NCI-H1417 (cell line): Measurements from ENCODE around the gene FOXA2.
"Not testable (repeated sequence)": the region's sequence is repeated elsewhere in the genome, so short reads cannot be mapped to it uniquely, and the experiment has no call there.

Source experiments
- DNase-seq, 3 experiments: peaks; one replicate each; lab custom pipeline; 2025; lab: John Stamatoyannopoulos, UW

FOXA2 gene

DNA sequence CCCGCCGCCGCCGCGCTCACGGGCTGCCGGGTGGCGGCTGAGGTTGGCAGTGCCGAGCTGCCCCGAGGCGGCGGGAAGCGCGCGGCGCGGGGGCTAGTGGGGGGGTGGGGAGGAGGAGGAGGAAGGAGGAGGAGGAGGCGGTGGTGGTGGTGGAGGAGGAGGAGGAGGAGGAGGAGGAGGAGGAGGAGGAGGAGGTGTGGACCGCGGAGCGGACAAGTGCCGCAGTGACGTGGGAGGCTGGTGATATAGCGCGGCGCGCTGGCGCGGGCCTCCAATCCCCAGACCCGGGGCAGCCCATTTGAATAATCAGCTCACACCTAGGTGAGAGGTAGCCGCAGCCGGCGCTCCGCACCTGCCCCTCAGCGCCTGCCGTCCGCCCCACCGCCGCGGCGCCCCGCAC lies at the start of gene FOXA2:
TSS of gene FOXA2 (minus strand) at position 51 of the 400 bp plus-strand sequence. CDS start 294 bp downstream, outside the sequence.
- DNase-seq, result peak; percentile 8 to 79 (median 70)

DNA sequence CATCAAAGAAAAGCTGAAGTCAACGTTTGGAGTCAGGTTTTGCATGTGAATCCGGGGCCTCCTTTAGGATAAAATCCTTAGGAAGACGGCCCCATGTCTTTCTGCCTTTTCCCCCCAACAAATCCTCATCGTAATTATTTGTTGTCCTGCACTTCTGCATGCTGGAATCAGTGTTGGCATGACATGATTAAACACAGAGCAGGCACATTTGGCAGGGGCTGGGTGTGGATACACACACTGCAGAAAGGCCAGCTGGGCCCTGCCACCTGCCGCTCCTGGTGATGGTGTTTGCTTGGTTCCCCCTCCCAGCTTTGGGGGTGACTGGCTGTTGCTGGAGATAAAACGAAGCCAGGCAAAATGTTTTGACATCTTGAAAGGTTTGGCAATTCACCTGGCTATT lies 46.3 kb upstream of the FOXA2 start:
- peak in 2 of 3 experiments; percentile 69 to 87 for DNase-seq

DNA sequence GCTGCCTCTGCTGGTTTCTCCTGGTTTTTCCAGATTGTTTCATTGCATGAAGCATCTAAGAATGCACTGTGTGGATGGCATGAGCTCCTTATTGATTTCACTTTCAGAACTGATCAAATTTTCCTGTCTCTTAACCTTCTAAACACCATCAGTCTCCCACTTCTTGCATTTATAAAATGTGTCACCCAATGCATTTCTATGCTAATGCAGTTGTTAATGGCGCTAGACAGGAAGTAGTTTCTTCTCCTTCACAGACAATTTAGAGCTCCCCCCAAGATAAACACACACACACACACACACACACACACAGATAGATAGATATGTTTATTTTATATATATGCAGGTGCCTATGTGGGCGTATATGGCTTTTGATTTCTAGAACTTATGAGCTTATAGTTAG lies 45.6 kb upstream of the FOXA2 start:
- peak in 2 of 3 experiments; percentile 22 to 46 for DNase-seq

- no peak for DNase-seq
Measured at GRCh38 chr20:22629447-22629846, 45.1 kb upstream of the FOXA2 start.

DNA sequence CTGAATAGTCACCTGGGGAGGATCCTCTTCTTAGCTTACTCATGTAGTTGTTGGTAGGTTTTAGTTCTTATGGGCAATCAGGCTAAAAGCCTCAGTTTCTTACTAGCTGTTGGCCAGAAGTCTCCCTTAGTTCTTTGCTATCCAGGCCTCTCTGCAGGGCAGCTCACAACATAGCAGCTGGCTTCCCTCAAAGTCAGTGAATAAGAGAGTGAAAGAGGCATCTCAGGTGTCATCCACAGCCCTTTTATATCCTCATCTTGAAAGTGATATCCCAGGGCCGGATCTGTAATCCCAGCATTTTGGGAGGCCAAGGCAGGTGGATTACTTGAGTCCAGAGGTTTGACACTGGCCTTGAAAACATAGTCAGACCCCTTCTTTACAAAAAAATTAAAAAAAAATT lies 42.1 kb upstream of the FOXA2 start:
- no peak for DNase-seq

- DNase-seq, result no peak
Measured at GRCh38 chr20:22623211-22623610, 38.8 kb upstream of the FOXA2 start.

GRCh38 chr20:22620342-22620741 lies 36.0 kb upstream of the FOXA2 start:
- no peak for DNase-seq

GRCh38 chr20:22619806-22620205 lies 35.4 kb upstream of the FOXA2 start:
- DNase-seq, result no peak

DNA sequence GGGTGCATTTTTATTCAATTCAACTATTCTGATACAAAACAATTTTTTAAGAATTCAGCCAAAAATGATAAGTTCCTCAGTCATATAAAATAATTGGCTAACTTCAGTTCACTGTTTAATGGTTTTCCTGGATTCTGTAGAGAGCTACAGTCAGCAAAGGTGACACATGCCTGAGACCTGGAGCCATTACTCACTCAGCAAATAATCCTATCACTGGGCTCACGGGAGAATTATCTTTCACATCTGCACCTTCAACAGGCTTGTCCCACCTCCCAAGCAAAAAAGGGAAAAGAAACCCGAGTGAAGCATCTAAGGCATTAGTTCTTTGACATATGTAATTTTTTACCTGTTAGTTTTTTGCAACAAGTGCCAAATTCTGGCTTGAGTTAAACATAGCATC lies 34.9 kb upstream of the FOXA2 start:
- DNase-seq, result peak in 1 of 3 experiments; percentile 9

- no peak for DNase-seq
Measured at GRCh38 chr20:22617160-22617559, 32.8 kb upstream of the FOXA2 start.

DNA sequence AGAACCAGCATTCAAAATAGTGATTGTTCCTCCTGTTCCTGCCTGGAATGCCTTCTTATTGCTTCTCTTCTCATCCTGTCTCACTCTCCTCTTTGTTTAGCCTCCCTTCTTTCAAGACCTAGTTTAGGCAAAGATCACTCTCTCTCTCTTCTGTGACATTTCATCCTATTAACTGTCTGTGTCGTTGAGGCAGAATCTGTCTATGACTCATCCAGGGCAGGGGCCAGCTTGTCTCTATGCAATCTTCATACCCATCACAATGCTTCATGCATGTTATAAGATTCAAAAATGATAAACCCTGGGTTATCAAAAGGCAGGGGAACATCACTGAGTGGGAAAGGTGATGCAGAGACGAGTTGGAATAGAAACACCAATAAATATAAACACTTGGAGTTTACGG lies 32.2 kb upstream of the FOXA2 start:
- DNase-seq, result no peak

DNA sequence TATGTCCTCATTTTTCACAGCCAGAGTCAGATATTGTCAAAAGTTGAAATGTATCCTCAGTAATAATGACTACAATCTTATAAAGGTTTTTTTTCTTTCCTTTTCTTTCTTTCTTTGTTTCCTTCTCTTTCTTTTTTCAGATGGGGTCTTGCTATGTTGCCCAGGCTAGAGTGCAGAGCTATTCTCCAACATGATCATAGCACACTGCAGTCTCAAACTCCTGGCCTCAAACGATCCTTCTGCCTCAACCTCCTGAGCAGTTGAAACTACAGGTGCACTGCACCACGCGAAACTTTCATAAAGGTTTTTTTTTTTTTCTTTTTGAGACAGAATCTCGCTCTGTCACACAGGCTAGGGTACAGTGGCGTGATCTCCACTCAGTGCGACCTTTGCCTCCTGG lies 31.1 kb upstream of the FOXA2 start:
- no peak for DNase-seq

DNA sequence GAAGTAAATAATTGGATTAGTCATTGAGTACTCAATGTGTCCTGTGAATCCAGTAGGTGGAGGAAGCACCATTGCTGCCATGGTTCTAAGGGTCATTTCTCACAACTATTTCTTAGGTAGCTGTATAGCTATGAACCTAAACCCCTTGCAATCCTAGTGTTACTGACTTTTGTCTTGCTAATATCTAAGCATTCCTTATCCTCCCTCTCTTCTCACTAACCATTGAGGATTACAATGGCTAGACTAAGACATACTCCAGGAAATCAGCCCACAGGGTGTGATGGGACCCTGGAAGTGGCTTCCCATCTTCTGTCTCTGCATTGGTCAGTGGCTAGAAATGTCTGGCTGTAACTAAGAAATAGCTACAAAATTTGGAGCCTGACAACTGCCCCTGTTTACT lies 27.3 kb upstream of the FOXA2 start:
- no peak for DNase-seq

DNA sequence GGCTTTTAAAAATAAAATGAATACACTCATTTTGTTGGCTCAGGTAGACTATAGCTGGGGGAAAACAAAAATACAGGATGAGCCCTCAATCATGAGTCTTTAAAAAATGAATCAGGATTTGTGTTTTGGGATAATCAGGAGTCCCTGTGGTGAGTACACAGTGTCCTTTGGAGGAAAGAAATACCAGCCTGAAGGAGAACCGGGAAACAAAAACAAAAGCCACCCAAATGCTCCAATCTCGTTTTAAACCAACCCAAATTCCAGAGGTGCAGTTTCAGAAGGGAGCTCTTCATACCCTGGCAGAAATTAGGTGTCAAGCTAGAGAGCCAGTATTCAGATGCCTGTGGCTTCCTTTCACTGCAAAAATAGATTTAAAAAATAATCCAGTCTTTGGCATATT lies 23.3 kb upstream of the FOXA2 start:
- no peak for DNase-seq

DNA sequence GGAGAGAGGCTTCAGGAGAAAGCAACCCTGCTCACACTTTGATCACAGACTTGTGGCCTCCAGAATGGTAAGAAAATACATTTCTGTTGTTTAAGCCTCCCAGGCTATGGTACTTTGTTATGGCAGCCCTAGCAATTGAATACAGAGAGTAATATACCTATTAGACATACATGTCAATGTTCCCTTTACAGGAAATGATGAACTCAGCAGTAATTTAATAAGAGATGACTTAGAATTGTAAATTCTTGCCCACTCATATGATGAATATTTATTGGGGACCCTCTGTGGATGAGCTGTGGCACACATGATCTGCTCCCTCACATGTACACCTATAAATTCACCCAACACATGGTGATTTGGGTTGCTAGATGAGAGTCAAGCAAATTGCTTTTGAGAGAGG lies 20.4 kb upstream of the FOXA2 start:
- DNase-seq, result no peak

- DNase-seq, result no peak
Measured at GRCh38 chr20:22601361-22602141, 17.2 kb upstream of the FOXA2 start.

DNA sequence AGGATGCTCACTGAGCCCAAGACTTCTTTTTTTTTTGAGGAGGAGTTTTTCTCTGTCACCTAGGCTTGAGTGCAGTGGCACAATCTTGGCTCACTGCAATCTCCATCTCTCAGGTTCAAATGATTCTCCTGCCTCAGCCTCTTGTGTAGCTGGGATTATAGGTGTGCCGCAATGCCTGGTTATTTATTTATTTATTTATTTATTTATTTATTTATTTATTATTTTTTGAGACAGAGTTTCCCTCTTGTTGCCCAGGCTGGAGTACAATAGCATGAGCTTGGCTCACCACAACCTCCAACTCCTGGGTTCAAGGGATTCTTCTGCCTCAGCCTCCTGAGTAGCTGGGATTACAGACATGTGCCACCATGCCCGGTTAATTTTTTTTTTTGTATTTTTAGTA lies 14.9 kb upstream of the FOXA2 start:
- not testable (repeated sequence) for DNase-seq

- no peak for DNase-seq
Measured at GRCh38 chr20:22597303-22597702, 12.9 kb upstream of the FOXA2 start.

DNA sequence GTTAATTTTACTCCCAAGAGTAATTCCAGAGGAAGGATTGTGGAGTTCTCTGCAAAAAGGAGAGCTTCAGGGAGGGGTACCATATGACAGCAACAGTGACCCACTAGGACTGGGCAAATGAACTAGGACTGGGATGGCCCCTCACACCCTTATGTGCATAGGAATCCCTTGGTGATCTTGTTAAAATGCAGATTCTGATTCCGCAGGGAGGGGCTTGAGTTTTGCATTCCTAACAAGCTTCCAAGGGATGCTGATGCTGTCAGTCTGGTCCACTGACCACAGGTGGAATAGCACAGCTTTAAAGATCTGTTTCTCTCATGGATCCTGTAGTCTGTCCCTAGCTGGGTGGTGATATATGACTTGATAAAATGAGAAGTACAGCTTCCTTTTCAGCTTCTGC lies 6.3 kb upstream of the FOXA2 start:
- DNase-seq, result no peak

GRCh38 chr20:22586645-22587310 lies 2.4 kb upstream of the FOXA2 start:
- peak in 1 of 3 experiments; percentile 16 for DNase-seq

DNA sequence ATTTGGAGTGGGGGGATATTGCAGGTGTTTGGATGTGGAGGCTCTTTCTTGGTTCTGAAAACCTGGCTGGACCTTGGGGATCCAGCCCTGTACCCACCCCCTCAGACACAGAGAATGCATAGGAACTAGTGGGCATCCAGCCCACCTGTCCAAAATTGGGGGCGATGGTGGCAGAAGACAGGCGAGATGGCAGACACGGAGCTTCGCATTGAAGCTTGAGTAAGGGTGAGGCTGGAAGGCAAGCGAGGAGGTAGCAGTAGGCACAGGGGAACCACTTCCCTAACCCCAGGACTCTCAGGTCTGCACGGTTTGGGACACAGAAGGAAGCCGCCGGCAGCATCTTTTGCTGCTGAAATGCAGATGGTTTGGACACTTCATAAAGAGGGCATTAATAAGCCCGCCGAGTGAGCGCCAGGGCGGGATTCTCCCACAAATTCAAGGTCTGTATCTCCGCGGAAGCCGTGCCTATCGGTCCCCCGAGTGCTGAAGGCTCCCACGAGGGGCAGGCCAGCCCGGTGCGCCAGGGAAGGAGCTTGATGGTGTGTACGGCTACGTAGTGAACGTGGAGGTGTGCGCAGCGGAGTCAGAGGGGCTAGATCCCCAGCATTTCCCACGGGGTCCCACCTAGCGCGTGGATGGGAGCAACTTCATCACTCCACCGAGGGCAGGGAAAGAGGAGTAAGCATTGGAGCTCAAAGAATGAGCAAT lies 1.6 kb upstream of the FOXA2 start:
- DNase-seq, result no peak

DNA sequence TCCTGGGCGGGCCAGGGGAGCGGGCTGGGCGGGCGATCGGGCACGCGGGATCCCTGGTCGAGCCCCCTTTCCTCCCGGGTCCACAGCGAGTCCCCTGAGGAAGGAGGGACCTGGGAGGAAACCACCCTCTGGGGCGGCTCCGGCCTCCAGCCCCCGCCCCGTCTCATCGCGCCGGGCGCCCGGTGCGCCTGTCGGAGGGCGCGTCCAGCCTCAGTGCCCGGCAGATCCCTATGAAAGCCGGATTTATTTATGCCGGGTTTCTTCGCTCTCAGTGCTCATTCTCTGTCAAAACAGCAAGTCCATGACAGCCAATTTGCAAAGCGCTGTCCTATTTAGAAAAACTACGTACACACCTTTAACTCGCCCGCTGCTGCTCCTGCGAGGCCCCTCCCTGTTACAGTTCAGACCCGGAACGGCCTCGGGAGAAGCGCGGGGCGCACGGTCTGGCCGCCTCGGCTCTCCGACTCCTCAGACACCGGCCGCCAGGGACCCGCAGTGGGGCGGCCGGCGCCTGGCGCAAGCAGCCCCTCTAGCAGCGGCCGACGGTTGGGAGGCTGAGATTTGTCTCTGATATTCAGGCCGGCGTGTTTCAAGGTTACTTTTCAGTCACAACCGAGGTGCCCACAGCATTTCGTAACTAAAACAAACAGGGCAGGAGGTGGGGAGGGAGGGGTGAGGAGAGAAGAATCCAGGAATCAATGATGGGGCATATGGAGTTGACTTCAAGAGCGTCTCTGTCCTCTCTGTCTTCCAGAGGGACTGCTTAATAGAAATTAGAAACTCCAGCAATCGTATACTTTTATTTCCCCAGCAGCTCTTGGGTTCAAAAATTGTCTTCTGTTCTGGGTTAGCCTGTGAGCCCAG lies 782 bp upstream of the FOXA2 start:
- DNase-seq, result no peak
